ENCODE results near the gene EPHA3.
"Not testable (repeated sequence)": the region's sequence is repeated elsewhere in the genome, so short reads cannot be mapped to it uniquely, and the experiment has no call there.

GRCh38 chr3:89350935-89351334, 243.5 kb downstream of the EPHA3 start:
- TF ChIP-seq EZH2 (IDR thresholded peaks at IDR 0.05; ENCODE audit: borderline replicate concordance, low read depth, low read length, poor library complexity, severe bottlenecking) = not testable (repeated sequence)
- TF ChIP-seq, protein P1, sequence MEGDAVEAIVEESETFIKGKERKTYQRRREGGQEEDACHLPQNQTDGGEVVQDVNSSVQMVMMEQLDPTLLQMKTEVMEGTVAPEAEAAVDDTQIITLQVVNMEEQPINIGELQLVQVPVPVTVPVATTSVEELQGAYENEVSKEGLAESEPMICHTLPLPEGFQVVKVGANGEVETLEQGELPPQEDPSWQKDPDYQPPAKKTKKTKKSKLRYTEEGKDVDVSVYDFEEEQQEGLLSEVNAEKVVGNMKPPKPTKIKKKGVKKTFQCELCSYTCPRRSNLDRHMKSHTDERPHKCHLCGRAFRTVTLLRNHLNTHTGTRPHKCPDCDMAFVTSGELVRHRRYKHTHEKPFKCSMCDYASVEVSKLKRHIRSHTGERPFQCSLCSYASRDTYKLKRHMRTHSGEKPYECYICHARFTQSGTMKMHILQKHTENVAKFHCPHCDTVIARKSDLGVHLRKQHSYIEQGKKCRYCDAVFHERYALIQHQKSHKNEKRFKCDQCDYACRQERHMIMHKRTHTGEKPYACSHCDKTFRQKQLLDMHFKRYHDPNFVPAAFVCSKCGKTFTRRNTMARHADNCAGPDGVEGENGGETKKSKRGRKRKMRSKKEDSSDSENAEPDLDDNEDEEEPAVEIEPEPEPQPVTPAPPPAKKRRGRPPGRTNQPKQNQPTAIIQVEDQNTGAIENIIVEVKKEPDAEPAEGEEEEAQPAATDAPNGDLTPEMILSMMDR (conservative IDR thresholded peaks at IDR 0.05; ENCODE audit: low read depth, low read length) = not testable (repeated sequence)

All from A673 (cell line).